ENCODE measurements around the gene ST8SIA4.

GRCh38 chr5:100827481-100827889 lies 75.6 kb downstream of the ST8SIA4 start:
- no peak for TF ChIP-seq POLR2A (IDR thresholded peaks at IDR 0.05; ENCODE audit: low read depth, low read length)
- no peak for TF ChIP-seq SMC3 (IDR thresholded peaks at IDR 0.05; ENCODE audit: borderline replicate concordance, low read length)
- no peak for TF ChIP-seq REST (IDR thresholded peaks at IDR 0.05; ENCODE audit: low read depth, low read length)
- TF ChIP-seq CHD2 (IDR thresholded peaks at IDR 0.05; ENCODE audit: borderline replicate concordance, low read depth, low read length): no peak
- no peak for TF ChIP-seq CBFB (IDR thresholded peaks at IDR 0.05; ENCODE audit: low read depth)
- no peak for TF ChIP-seq CTCF (IDR thresholded peaks at IDR 0.05 in 2 of 3, conservative IDR thresholded peaks at IDR 0.05 in 1 of 3; ENCODE audit: control insufficient read depth in 2 of 3, extremely low read depth in 1 of 3, insufficient read depth in 1 of 3, low read depth in 3 of 3, low read length in 3 of 3)
- TF ChIP-seq TAF1 (IDR thresholded peaks at IDR 0.05; ENCODE audit: borderline replicate concordance, low read depth, low read length): no peak
- peak; percentile 42 to 48; a peak in 2 of 4 replicates for TF ChIP-seq BHLHE40 (IDR thresholded peaks at IDR 0.05; ENCODE audit: borderline replicate concordance in 1 of 2, low read depth in 2 of 2, low read length in 1 of 2)
- TF ChIP-seq FOXK2 (IDR thresholded peaks at IDR 0.05): no peak
- TF ChIP-seq, protein P1, sequence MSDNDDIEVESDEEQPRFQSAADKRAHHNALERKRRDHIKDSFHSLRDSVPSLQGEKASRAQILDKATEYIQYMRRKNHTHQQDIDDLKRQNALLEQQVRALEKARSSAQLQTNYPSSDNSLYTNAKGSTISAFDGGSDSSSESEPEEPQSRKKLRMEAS (IDR thresholded peaks at IDR 0.05; ENCODE audit: low read depth, low read length): no peak
- TF ChIP-seq RCOR1 (conservative IDR thresholded peaks at IDR 0.05; ENCODE audit: low read depth, low read length): no peak
- no peak for TF ChIP-seq SUZ12 (IDR thresholded peaks at IDR 0.05; ENCODE audit: unreplicated experiment)

Measured in GM12878 (cell line).